ENCODE measurements around the gene USP10.
"Not testable (repeated sequence)": the region's sequence is repeated elsewhere in the genome, so short reads cannot be mapped to it uniquely, and the experiment has no call there.

USP10 gene

DNA sequence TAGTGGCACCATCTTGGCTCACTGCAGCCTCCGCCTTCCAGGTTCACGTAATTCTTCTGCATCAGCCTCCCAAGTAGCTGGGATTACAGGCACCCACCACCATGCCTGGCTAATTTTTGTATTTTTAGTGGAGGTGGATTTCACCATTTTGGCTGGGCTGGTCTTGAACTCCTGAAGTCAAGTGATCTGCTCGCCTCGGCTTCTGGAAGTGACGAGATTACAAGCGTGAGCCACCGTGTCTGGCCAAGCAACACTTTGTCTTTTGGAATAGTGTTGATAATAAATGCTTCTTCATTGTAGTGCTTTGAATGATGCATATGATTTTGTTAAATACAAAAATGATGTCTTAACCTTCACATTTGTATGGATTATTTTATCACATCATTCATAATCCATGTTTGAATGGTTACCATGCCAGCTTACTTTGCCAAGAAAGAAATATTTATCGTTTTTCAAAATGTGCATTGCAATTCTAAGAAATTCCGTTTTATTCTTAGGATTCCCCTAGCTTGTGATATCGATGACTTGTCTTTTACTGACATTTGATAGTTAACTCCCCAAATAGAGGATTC is 29.1 kb downstream of the USP10 start:
- Histone ChIP-seq H3K9me3 (ENCODE audit: control insufficient read depth, insufficient read depth, low read depth, low read length) (no peaks in the 10 kb centered on the region), H3K9ac (ENCODE audit: low read length) (no peak overlapping the region), H3K27ac (ENCODE audit: low read depth, low read length) (no peak overlapping the region), H3K36me3 (ENCODE audit: control insufficient read depth, insufficient read depth, low read length) (peaks cover 4% of the 10 kb centered on the region), H3K27me3 (ENCODE audit: control insufficient read depth, insufficient read depth, low read length) (no peaks in the 10 kb centered on the region), H3K4me3 (ENCODE audit: low read depth, low read length) (no peak overlapping the region), H3K4me1 (ENCODE audit: control insufficient read depth, insufficient read depth, low read length) (peaks cover 62% of the 10 kb centered on the region)

- H3K4me1 ChIP-seq (ENCODE audit: control insufficient read depth, insufficient read depth, low read length) = peaks cover 62% of the 10 kb centered on the region
Measured at GRCh38 chr16:84729716-84730320, 30.0 kb downstream of the USP10 start.

GRCh38 chr16:84730406-84731106 is 30.8 kb downstream of the USP10 start:
- Histone ChIP-seq H3K4me1 (ENCODE audit: control insufficient read depth, insufficient read depth, low read length) (peaks cover 62% of the 10 kb centered on the region), H3K4me3 (ENCODE audit: low read depth, low read length) (0 out of 2 replicates have a peak overlapping the region, but pooled peaks have one; percentile 2), H3K27ac (ENCODE audit: low read depth, low read length) (peak overlapping the region; percentile 73; the same call in 1 of the 2 replicates), H3K9me3 (ENCODE audit: control insufficient read depth, insufficient read depth, low read depth, low read length) (no peaks in the 10 kb centered on the region), H3K27me3 (ENCODE audit: control insufficient read depth, insufficient read depth, low read length) (no peaks in the 10 kb centered on the region), H3K9ac (ENCODE audit: low read length) (peak overlapping the region; percentile 5), H3K36me3 (ENCODE audit: control insufficient read depth, insufficient read depth, low read length) (peaks cover 6% of the 10 kb centered on the region)

More at GRCh38 chr16:84729716-84730320, 30.0 kb downstream of the USP10 start:
- Histone ChIP-seq H3K4me3 (ENCODE audit: low read depth, low read length) (no peak overlapping the region), H3K36me3 (ENCODE audit: control insufficient read depth, insufficient read depth, low read length) (peaks cover 6% of the 10 kb centered on the region), H3K27ac (ENCODE audit: low read depth, low read length) (peak overlapping the region; percentile 73), H3K27me3 (ENCODE audit: control insufficient read depth, insufficient read depth, low read length) (no peaks in the 10 kb centered on the region), H3K9ac (ENCODE audit: low read length) (peak overlapping the region; percentile 28), H3K9me3 (ENCODE audit: control insufficient read depth, insufficient read depth, low read depth, low read length) (no peaks in the 10 kb centered on the region)

GRCh38 chr16:84732332-84732673 is 32.5 kb downstream of the USP10 start:
- Histone ChIP-seq H3K4me1 (ENCODE audit: control insufficient read depth, insufficient read depth, low read length) (peaks cover 60% of the 10 kb centered on the region), H3K9ac (ENCODE audit: low read length) (peak overlapping the region; percentile 14), H3K27ac (ENCODE audit: low read depth, low read length) (peak overlapping the region; percentile 50)
- H3K36me3 ChIP-seq (ENCODE audit: control insufficient read depth, insufficient read depth, low read length); H3K27me3 ChIP-seq (ENCODE audit: control insufficient read depth, insufficient read depth, low read length); H3K4me3 ChIP-seq (ENCODE audit: low read depth, low read length); H3K9me3 ChIP-seq (ENCODE audit: control insufficient read depth, insufficient read depth, low read depth, low read length): not testable (repeated sequence)

DNA sequence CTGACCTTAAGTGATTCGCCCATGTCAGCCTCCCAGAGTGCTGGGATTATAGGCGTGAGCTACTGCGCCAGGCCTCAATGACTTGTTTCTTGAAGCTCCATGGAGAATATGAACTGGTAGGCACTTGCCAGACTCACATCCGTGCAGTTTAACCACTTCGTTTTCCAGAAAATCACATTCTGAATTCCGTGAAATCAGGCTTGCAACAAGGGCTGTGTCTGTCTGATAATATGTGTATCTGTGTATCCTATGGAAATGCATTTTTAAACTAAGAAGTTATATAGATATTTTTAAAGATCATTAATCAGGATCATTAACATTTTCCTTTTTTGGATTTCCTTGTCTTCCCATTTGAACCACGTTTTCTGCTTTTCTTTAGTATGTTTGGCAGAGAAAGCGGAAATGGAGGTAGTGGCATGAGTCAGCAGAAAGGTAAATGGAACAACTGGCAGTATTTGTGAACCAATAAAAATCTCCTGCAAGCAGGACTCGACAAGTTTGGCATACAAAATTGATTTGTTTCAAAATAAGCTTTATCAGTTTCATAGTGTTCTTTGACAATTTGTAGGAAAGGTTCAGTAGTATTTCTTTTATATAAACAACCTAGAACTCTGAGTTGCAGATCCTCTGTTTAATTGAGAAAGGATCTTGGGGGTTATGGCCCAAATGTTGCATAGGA is 33.0 kb downstream of the USP10 start:
- Histone ChIP-seq H3K9ac (ENCODE audit: low read length) (peak overlapping the region; percentile 14), H3K36me3 (ENCODE audit: control insufficient read depth, insufficient read depth, low read length) (peaks cover 9% of the 10 kb centered on the region), H3K27ac (ENCODE audit: low read depth, low read length) (peak overlapping the region; percentile 50), H3K4me1 (ENCODE audit: control insufficient read depth, insufficient read depth, low read length) (peaks cover 59% of the 10 kb centered on the region), H3K4me3 (ENCODE audit: low read depth, low read length) (no peak overlapping the region), H3K9me3 (ENCODE audit: control insufficient read depth, insufficient read depth, low read depth, low read length) (no peaks in the 10 kb centered on the region), H3K27me3 (ENCODE audit: control insufficient read depth, insufficient read depth, low read length) (no peaks in the 10 kb centered on the region)

GRCh38 chr16:84735849-84736586 is 36.2 kb downstream of the USP10 start:
- no peaks in the 10 kb centered on the region for H3K9me3 ChIP-seq (ENCODE audit: control insufficient read depth, insufficient read depth, low read depth, low read length)
- H3K4me1 ChIP-seq (ENCODE audit: control insufficient read depth, insufficient read depth, low read length) = peaks cover 63% of the 10 kb centered on the region
- no peak overlapping the region for H3K27ac ChIP-seq (ENCODE audit: low read depth, low read length)
- no peak overlapping the region for H3K4me3 ChIP-seq (ENCODE audit: low read depth, low read length)
- no peak overlapping the region for H3K9ac ChIP-seq (ENCODE audit: low read length)
- peaks cover 17% of the 10 kb centered on the region for H3K36me3 ChIP-seq (ENCODE audit: control insufficient read depth, insufficient read depth, low read length)
- H3K27me3 ChIP-seq (ENCODE audit: control insufficient read depth, insufficient read depth, low read length) = no peaks in the 10 kb centered on the region

DNA sequence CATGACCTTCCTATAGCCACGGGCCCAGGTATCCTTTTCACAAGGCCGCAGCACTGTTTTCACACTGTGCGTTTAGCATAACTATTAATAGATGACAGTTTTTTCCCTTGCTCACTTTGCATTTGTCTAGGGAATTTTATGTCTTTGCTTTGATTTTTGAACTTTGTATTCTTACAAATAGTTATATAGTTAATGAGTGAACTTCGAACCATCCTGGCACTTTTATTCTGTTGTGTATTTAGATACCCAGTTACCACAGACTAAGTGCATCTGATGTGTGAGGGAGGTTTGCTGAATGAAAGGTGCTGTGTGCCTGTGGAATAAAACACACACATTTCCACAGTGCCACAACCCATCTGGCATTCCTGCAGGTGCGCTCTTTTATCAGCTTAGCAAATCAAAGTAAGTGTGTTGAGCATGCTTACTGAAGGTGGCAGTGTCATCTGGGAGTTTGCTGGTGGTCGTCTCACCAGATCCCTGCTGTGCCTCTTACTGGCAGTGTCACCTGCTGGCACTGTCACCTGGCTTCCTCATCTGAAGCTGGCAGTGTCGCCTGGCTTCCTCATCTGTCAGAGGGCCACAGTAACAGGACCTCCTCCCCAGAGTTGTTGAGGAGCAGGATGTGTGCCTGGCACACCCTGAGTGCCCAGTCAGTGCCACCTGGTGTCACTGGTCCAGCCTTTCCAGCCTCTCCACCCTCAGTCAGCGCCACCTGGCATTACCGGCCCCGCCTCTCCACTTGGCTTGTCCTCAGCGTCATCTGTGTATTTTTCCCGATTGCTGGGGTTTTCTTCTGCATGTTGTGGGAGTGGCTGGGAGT is 37.6 kb downstream of the USP10 start:
- H3K27me3 ChIP-seq (ENCODE audit: control insufficient read depth, insufficient read depth, low read length) = no peaks in the 10 kb centered on the region
- no peak overlapping the region for H3K4me3 ChIP-seq (ENCODE audit: low read depth, low read length)
- no peaks in the 10 kb centered on the region for H3K9me3 ChIP-seq (ENCODE audit: control insufficient read depth, insufficient read depth, low read depth, low read length)
- H3K9ac ChIP-seq (ENCODE audit: low read length) = no peak overlapping the region
- H3K36me3 ChIP-seq (ENCODE audit: control insufficient read depth, insufficient read depth, low read length) = peaks cover 29% of the 10 kb centered on the region
- no peak overlapping the region for H3K27ac ChIP-seq (ENCODE audit: low read depth, low read length)
- H3K4me1 ChIP-seq (ENCODE audit: control insufficient read depth, insufficient read depth, low read length) = peaks cover 67% of the 10 kb centered on the region

- Histone ChIP-seq H3K9ac (ENCODE audit: low read length) (no peak overlapping the region), H3K9me3 (ENCODE audit: control insufficient read depth, insufficient read depth, low read depth, low read length) (no peaks in the 10 kb centered on the region), H3K36me3 (ENCODE audit: control insufficient read depth, insufficient read depth, low read length) (peaks cover 30% of the 10 kb centered on the region), H3K27ac (ENCODE audit: low read depth, low read length) (no peak overlapping the region), H3K4me3 (ENCODE audit: low read depth, low read length) (no peak overlapping the region), H3K27me3 (ENCODE audit: control insufficient read depth, insufficient read depth, low read length) (no peaks in the 10 kb centered on the region), H3K4me1 (ENCODE audit: control insufficient read depth, insufficient read depth, low read length) (peaks cover 60% of the 10 kb centered on the region)
Measured at GRCh38 chr16:84738255-84739038, 38.6 kb downstream of the USP10 start.

DNA sequence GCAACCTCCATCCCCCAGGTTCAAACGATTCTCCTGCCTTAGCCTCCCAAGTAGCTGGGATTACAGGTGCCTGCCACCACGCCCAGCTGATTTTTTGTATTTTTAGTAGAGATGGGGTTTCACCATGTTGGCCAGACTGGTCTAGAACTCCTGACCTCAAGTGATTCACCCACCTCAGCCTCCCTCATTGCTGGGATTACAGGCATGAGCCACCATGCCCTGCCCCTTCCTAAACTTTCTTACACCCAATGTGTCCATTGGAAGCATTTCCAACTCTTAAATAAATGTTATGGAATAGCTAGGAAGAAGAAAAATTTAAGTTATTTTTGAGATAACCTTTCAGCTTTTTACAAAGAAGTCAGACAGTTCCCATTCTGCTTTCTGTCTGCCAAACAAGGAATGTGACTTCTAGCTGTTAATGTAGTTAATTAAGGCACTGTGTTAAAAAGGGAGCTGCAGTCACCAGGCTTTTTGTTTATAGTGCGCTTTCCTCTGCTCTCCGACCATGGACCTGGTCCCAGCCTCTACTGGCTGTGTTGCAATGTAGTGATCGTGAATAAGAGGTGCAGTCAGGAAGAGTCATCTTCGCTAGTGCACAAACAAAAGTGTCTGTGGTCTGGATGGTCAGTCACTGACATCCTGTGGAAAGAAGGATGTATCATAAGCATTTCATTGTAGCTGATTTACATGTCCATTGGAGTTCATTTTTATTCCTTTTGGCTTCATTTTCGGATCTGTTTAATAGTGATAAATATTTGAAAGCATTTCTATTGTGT is 39.7 kb downstream of the USP10 start:
- peaks cover 52% of the 10 kb centered on the region for H3K4me1 ChIP-seq (ENCODE audit: control insufficient read depth, insufficient read depth, low read length)
- no peak overlapping the region for H3K27ac ChIP-seq (ENCODE audit: low read depth, low read length)
- no peaks in the 10 kb centered on the region for H3K27me3 ChIP-seq (ENCODE audit: control insufficient read depth, insufficient read depth, low read length)
- peaks cover 27% of the 10 kb centered on the region for H3K36me3 ChIP-seq (ENCODE audit: control insufficient read depth, insufficient read depth, low read length)
- no peak overlapping the region for H3K9ac ChIP-seq (ENCODE audit: low read length)
- H3K4me3 ChIP-seq (ENCODE audit: low read depth, low read length) = no peak overlapping the region
- H3K9me3 ChIP-seq (ENCODE audit: control insufficient read depth, insufficient read depth, low read depth, low read length) = no peaks in the 10 kb centered on the region
